Activated naive CD4-positive, alpha-beta T cell treated with anti-CD3 and anti-CD28 coated beads, Interleukin-2, amount 50 U/mL, for 16 hours (primary cell): ENCODE results near the gene FAM24B.

ENCODE experiments used
- DNase-seq: peaks from one replicate; pipeline ENCODE4 v3.0.0-alpha.2; 2020

Gene FAM24B

GRCh38 chr10:122821808-122822207, 57.6 kb downstream of the FAM24B start:
- DNase-seq = no peak

DNA sequence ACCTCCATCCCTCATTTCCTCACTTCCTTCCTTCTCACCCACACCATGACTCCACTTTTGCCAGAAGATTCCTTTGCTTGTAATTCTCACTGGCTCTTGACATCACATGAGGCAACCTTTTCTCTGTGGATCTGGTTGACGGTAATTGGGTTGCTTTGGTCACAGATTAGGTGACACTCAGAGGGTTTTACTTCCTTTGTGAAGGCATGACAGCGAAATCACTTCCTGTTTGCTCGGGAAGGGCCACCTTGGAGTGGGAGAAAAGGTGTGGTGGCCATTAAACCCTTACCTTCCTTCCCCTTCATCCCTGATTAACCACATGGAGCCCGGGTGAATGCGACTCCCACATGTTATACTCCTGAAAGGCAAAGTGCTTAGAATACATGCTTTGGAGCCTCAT, 63.9 kb downstream of the FAM24B start:
- no peak for DNase-seq

- DNase-seq = no peak
Measured at GRCh38 chr10:122814493-122814892, 64.9 kb downstream of the FAM24B start.

GRCh38 chr10:122812751-122813150, 66.6 kb downstream of the FAM24B start:
- DNase-seq = no peak

- DNase-seq = no peak
Measured at GRCh38 chr10:122802282-122802681, 77.1 kb downstream of the FAM24B start.
